GM18858 (cell line): ENCODE data around the gene TMEM150B.

Source experiments
- ATAC-seq: cut with Tn5 transposase; IDR thresholded peaks from one replicate; pipeline ENCODE4 v1.9.1; 2021; ENCODE audit not compliant: unreplicated experiment

Gene TMEM150B

GRCh38 chr19:55355213-55355821 is 30.2 kb upstream of the TMEM150B start:
- ATAC-seq: no peak

DNA sequence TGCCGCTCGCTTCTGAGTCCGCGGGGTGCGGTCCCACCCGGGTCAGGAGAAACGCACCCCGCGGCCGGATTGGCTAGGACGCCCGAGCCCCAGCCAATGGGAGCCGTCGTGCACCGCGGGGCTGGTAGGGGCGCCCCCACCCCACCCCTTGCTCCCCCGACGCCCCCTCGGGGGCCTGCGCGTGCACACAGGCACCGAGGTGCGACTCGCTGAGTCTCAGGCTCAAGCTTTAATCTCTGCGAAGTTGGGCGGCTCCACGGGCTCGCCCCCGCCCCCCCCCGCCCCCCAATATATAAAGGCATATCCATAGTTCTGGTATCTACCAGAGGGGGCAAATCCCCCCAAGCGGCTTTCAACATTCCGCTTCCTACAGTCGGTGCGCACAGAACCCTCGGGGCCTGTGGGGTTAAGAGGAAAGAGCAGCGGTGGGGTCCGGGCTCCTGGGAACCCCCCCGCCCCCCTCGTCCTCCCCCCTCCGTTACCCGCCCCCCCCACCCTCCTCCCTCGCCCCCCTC is 29.6 kb upstream of the TMEM150B start, which contains the start of gene COX6B2:
TSS of gene COX6B2 (minus strand) at position 22 of the 515 bp plus-strand sequence. CDS start 198 bp downstream, outside the sequence.
- no peak for ATAC-seq

DNA sequence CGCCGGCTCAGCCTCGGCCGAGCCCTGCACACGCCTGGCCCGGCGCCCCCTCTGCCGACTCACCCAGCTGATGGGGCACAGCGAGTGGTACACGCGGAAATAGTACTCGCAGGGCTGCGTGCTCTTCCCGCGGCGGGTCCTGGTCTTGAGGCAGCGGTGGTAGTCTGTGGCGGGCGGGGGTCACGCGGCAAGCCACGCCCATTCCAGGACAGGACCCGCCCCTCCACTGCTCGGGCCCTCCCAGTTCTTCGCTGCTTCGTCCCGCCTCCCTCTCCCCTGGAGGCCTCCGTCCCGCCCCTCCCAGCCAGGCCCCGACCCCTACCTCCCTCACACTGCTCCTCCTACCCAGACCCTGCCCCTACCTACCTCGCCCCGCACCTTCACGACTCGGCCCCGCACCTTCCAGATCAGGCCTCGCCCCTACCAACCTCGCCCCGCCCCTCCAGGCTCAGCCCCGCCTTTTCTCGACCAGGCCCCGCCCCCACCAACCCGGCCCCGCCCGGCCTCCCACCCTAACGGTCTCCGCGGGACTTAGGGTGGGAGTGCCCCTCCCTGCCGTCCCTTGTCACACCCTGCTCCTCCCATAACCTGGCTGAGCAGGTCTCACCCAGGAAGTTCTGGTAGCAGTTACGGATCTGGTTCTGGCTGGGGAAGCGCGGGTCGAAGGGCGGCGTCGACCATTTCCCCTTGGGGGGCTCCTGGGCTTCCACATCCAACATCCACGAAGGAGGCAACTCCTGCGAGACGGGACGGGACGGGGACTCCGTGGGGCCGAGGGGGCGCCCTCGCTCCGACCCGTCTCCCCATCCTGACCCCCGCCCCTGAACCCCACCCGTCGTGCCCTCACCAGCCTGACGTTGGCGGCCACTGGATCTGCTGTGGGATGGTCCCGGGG is 28.9 kb upstream of the TMEM150B start:
- ATAC-seq: no peak

GRCh38 chr19:55353356-55353802 is 28.2 kb upstream of the TMEM150B start:
- no peak for ATAC-seq

- no peak for ATAC-seq
Measured at GRCh38 chr19:55352549-55353145, 27.5 kb upstream of the TMEM150B start.

GRCh38 chr19:55352040-55352439 is 26.9 kb upstream of the TMEM150B start:
- ATAC-seq: no peak

DNA sequence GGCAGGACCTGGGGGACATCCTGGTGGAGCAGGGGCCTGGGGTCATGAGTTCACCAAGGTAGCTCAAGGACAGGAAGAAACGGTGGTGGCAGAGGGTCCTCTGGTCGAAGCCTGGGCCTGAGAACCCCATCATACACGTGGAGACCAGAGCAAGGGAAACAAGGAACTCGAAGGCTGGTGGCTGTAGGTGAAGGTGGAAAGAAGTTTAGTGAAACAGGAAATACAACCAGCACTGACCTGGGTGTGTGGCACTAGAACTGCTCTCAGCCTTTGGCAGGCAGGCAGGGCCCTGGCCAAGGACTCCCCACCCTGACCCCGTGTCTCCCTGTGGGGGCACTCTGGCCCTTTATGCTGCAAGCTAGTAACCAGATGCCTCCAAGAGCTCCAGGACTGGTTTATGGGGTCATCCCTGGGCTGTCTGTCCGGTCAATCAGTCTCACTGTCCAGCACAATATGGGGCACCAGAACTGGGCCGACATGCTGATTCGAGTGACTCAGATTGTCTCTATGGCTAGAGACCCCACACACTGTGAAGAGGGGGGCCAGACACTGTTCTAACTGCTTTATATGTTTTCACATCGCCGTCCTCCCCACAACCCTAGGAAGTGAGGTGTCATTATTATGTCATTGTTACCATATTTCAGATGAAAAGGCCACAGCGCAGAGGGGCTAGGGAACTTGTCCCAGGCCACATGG is 25.6 kb upstream of the TMEM150B start:
- no peak for ATAC-seq

DNA sequence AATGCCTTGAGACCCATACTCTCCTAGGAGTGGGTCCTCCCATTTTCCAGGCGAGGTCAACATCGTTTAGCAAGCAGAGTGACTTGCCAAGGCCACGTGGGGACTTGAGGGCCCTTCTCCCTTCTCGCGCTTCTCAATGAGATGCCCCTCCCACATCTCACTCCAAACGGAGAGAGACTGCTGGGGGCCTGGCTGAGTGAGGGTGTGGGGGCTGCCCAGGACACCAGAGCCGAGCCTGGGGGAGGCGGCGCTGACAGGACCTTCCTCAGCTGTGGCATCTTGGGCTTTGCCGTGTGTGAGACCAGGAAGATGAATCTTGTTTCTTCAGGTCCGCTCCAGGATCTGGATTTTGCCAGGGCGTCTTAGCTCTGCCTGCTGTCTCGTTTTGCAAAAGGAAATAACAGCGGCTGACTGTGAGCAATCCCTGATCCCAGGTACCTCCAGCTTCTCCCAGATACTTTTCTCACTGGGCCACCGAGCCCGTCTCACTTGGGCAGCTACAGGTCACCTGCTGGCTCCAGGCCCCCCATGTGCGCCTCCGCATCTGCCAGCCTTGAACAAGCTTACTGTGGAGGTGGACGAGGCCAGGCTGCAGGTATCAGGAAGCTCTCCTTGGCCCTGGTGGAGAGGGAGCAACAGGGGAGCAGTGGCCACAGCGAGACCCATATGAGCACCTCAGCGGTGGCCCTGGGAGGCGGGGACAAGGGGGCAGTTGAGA is 23.3 kb upstream of the TMEM150B start:
- no peak for ATAC-seq

DNA sequence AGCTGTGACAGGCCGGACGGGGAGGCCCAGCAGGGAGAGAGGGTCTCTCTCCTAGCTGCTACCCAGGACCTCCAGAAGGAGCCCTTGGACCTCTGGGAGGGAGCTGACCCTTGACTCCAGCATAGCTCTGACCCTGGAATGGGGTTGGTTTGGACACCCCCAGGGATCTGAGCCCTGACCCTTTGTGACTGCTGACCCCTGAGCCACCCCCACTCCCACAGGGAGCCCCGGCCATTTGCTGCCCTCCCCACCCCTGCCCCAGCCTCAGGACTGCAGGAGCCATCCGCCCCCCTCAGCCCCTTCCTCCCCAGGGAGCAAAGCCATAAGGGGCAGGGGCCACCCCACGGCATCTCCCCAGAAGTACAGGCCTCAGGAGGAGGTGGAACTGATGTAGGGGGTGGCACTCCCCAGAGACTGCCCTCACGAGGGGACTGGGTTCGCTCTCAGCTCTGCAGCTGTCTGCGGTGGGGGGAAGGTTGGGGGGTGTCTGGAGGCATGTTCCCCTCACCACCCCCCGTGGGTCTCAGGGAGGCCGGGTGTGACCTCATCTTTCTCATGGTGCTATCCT is 22.4 kb upstream of the TMEM150B start:
- no peak for ATAC-seq

DNA sequence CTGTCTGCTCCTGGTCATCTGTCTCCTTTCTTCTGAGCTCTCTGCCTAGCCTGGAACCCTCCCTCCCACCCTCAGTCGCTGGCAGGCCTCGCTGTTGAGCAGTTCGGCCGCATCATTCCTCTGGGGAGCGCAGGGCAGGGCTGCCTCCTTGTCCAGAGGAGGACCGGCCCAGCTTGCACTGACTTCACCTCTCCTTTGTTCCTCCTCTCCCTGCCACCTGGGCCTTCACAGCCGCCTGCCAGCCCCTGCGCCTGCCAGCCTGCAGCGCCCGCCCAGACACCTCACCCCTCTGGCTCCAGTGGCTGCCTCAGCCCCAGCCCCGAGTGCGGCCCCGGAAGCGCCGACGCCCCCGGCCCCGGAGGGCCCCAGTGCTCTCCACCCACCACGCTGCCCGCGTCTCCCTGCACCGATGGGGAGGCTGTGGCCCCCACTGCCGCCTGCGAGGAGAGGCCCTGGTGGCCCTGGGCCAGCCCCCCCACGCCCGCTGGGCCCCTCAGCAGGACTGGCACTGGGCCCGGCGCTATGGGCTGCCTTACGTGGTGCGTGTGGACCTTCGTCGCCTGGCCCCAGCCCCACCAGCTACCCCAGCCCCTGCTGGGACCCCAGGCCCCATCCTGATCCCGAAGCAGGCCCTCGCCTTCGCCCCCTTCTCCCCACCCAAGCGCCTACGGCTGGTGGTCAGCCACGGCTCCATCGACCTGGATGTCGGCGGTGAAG is 21.7 kb upstream of the TMEM150B start:
- ATAC-seq: no peak

- no peak for ATAC-seq
Measured at GRCh38 chr19:55345818-55346724, 20.9 kb upstream of the TMEM150B start.

DNA sequence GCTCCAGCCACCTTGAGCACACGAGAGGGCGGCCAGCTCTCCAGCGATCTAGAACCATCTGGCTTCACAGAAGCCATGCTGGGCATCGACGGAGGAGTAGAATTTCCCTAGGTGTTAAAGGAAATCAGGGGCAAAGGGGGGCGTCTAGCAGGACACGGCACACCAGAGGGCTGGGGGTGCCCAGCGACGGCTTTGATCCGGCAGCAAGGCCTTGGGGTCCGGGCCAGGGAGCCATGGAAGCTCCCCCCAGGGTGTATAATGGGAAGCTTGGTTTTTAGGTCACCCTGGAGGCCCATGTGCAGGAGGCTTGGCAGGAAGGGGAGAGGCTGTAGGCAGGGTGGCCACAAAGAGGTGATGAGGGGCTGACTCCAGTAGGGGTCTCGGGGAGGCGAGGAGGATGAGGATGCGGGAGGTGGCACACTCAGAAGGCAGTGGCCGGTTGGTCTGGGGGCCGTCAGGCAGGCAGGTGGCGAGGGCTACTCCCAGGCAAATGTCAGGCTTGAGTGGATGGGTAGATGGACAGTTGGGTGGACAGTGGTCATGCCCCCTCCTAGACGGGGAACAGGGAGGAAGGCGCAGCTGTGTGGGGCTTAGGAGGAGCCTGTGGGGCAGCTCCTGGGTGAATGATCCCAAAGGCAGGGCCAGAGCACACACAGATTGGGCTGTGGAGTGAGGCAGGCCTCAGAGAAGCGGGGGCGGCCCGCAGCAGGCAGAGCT is 20.1 kb upstream of the TMEM150B start:
- ATAC-seq: no peak

- ATAC-seq: no peak
Measured at GRCh38 chr19:55344444-55344843, 19.3 kb upstream of the TMEM150B start.

DNA sequence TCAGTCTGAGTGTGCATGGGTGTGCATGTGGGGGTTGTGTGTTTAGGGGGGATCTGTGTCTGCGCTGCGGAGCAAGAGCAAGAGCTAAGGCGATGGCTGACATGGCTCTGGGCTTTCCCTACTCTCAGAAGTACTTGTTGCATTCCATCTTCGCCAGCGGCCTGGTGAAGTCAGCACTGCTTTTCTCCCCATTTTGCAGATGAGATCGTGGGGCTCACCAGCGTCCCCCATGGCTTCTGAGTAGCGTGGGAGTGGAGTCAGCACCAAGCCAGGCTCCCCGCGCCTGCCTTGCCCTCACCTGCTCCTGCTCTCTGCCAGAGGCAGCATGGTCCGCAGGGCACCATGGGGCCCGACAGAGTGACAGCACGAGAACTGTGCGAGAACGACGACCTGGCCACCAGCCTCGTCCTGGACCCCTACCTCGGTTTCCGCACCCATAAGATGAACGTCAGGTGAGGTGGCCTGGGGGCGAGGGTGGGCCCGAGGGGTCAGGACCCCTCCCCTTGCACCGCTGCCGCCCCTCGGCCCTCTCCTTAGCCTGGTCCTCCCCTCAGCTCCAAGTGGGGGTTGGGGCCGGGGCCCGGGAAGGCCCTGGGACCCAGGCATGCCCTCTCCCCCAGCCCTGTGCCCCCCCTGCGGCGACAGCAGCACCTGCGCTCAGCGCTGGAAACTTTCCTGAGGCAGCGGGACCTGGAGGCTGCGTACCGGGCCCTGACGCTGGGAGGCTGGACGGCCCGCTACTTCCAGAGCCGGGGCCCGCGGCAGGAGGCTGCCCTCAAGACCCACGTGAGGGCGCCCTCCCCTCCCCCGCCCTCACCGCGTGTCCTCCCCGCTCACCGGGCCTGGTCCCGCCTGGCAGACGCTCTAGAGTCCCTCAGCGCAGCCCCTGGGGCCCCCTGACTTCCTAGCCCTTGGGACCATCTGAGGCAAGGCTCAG is 16.7 kb upstream of the TMEM150B start:
- ATAC-seq: no peak

DNA sequence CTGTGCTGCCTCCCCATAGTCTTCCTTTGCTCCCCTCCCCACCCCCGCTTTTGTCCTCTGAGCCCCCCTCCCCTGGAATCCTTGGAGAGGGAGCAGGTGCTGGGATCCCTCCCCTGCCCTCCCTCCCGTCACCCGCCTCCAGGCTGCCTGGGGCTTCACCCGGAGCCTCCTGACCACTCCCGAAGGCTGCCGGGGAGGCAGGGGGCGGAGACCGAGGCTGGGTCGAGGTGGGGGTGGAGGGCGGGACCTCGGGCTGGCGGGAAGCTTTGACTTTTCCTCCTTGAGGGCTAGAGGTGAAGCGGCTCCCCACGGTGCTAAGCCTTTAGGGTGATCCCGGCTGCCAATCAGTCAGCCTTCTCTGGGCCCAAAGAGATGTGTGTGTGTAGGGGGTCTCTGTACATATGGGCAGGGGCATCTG is 16.0 kb upstream of the TMEM150B start:
- no peak for ATAC-seq

DNA sequence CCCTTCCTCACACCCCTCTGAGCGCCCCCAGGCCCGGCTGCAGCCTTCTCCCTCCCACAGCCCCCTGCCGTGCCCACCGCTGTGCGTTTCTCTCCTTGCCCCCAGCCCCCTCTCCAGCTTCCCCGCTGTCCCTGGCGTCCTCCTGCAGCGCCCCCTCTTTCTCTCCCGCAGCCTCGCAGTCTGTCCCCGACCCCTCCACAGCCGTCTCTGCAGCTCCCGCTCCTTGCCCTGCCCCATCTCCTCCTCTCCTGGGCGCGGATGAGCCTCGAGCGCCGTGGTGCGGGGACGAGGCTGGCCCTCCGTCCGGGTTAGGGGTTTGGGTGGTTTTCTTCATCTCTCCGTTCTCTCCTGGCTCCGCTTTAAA is 15.6 kb upstream of the TMEM150B start:
- no peak for ATAC-seq
